ENCODE data around the gene AGPS.

AGPS gene

DNA sequence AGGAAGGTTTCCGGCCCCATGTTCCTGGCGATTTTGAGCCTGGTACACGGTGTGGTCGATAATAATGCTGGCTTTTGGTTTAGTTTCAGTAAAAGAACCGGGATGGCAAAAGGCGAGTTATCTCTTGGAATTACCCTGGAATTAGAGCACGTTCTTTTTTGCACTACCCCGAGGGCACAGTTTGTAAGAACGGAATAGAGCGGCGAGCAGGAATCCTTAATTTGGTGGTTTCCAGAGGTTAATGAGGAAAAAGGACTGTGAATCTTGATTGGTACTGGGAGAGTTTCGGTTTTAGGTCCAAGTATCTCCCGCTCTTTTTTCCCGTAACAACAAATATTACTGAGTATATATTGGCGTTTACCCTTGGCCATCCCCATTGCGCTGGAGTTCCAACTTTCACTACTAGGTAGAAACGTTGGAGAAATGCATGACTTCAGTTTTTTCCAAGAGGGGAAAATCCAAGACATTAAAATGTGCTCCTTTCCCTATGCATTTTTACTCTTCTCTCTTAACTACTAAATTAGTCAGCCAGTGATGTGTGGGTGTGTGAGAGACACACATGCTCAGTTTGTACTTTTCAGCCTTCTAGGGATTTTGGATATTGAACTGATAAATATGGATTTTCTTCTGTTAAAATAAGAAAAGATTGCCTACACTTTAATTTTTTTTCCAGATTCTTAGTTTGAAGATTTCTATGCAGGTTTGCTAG, 160.8 kb downstream of the AGPS start:
- TF ChIP-seq GATA3 (IDR thresholded peaks at IDR 0.05; ENCODE audit: low read depth, low read length) (no peak), GATA2 (IDR thresholded peaks at IDR 0.05; ENCODE audit: low read depth, low read length) (no peak)

- no peak for TF ChIP-seq GATA2 (IDR thresholded peaks at IDR 0.05; ENCODE audit: low read depth, low read length)
- TF ChIP-seq GATA3 (IDR thresholded peaks at IDR 0.05; ENCODE audit: low read depth, low read length), result no peak
Observed at GRCh38 chr2:177554365-177554764, 161.8 kb downstream of the AGPS start.

DNA sequence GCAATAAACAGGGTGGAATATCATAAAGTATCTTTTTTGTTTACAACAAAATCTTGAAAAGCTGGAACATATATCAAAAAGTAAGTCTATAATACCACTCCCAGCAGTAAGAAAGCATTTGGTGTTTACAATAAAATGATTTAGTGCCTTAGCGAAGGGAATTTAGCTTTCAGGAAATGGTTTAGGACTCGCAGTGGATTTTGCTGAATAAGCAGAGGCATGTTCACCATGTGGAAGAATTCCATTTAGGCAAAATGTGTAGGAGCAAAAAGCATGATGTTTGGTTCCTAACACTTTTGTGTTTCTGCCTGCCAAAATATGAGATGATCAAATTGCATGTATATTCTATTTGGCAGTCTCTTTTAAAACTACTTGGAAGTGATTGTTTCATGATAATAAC, 163.6 kb downstream of the AGPS start:
- TF ChIP-seq GATA3 (IDR thresholded peaks at IDR 0.05; ENCODE audit: low read depth, low read length), result no peak
- TF ChIP-seq GATA2 (IDR thresholded peaks at IDR 0.05; ENCODE audit: low read depth, low read length), result no peak

- TF ChIP-seq GATA2 (IDR thresholded peaks at IDR 0.05; ENCODE audit: low read depth, low read length) (no peak), GATA3 (IDR thresholded peaks at IDR 0.05; ENCODE audit: low read depth, low read length) (no peak)
Observed at GRCh38 chr2:177557794-177558193, 165.2 kb downstream of the AGPS start.

DNA sequence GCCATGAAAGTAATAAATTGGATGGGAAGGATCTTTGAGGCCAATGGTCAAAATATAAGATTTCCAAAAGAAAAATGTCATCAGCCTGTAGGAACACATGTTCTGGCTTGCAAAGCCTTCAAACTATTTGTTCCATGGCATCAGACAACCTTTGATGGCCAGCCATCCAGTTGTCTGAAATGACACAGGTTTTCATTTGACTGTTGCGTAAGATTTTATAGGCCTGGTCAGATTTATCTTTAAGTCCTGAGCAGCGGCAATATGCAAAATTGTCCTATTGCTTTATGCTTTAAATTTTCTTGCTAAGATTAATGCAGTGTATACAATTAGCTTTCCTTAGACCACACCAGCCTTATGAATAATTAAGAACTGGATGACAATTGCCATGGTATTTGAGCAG, 167.1 kb downstream of the AGPS start:
- no peak for TF ChIP-seq GATA3 (IDR thresholded peaks at IDR 0.05; ENCODE audit: low read depth, low read length)
- TF ChIP-seq GATA2 (IDR thresholded peaks at IDR 0.05; ENCODE audit: low read depth, low read length), result no peak

- TF ChIP-seq GATA2 (IDR thresholded peaks at IDR 0.05; ENCODE audit: low read depth, low read length) (no peak), GATA3 (IDR thresholded peaks at IDR 0.05; ENCODE audit: low read depth, low read length) (no peak)
Observed at GRCh38 chr2:177568390-177568789, 175.8 kb downstream of the AGPS start.

GRCh38 chr2:177568893-177569292, 176.3 kb downstream of the AGPS start:
- TF ChIP-seq GATA3 (IDR thresholded peaks at IDR 0.05; ENCODE audit: low read depth, low read length) (no peak), GATA2 (IDR thresholded peaks at IDR 0.05; ENCODE audit: low read depth, low read length) (no peak)

- TF ChIP-seq GATA2 (IDR thresholded peaks at IDR 0.05; ENCODE audit: low read depth, low read length), result no peak
- no peak for TF ChIP-seq GATA3 (IDR thresholded peaks at IDR 0.05; ENCODE audit: low read depth, low read length)
Observed at GRCh38 chr2:177572236-177572671, 179.7 kb downstream of the AGPS start.

DNA sequence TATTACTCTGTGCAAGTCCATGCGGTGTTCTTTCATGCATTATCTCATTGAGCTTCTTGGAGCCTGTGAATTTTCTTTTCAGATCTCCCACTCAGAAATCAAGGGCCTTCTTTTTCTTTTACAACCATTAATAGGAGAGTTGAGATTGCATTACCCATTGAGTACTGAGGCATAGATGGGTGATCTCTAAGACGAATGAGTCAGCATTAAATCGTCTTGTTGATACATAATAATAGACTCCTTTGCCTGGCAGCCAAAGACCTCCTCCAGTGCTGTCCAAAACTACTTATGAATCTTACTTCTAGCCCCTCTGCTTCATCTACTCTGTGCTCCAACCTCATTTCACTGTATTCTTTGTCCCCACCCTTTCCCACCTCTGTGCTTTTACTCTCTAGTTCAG, 180.5 kb downstream of the AGPS start:
- TF ChIP-seq GATA3 (IDR thresholded peaks at IDR 0.05; ENCODE audit: low read depth, low read length), result no peak
- no peak for TF ChIP-seq GATA2 (IDR thresholded peaks at IDR 0.05; ENCODE audit: low read depth, low read length)

DNA sequence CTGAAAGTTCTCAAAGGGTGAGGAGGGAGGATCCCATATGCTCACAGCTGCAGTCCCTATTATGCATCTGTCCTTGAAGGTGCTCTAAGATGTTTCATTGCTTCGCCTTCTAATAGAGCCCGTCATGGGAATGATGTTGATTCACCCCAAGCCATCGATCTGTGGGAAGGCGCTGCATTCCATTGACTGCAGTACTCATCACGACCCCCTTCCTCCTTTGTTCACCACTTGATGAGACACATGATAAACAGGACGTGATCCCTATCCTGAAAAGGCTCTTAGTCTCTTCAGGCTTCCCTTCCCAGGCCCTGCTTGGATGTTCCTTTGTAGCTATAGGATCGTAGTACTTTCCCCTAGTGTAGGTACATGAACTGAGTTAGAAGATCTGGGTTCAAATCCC, 181.8 kb downstream of the AGPS start:
- TF ChIP-seq GATA3 (IDR thresholded peaks at IDR 0.05; ENCODE audit: low read depth, low read length) (no peak), GATA2 (IDR thresholded peaks at IDR 0.05; ENCODE audit: low read depth, low read length) (no peak)

GRCh38 chr2:177575358-177575757, 182.8 kb downstream of the AGPS start:
- no peak for TF ChIP-seq GATA3 (IDR thresholded peaks at IDR 0.05; ENCODE audit: low read depth, low read length)
- no peak for TF ChIP-seq GATA2 (IDR thresholded peaks at IDR 0.05; ENCODE audit: low read depth, low read length)

DNA sequence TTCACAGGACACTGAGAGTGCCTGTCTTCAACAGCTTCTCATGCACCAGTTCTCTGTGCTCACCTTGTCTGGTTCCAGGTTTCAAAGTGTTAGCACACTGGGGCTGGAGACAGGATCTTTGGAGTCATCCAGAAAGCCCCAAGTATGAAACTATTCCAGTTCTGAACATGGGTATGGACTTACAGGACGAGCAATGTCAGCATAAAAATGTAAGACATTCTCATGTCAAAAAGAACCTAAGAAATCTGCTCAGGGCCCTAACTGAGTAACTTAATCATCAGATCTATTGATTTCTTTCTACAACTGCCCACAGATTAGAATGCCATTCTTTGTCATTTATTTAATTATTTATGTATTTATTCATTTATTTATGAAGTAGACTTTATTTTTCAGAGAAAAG, 184.5 kb downstream of the AGPS start:
- TF ChIP-seq GATA2 (IDR thresholded peaks at IDR 0.05; ENCODE audit: low read depth, low read length), result no peak
- no peak for TF ChIP-seq GATA3 (IDR thresholded peaks at IDR 0.05; ENCODE audit: low read depth, low read length)

DNA sequence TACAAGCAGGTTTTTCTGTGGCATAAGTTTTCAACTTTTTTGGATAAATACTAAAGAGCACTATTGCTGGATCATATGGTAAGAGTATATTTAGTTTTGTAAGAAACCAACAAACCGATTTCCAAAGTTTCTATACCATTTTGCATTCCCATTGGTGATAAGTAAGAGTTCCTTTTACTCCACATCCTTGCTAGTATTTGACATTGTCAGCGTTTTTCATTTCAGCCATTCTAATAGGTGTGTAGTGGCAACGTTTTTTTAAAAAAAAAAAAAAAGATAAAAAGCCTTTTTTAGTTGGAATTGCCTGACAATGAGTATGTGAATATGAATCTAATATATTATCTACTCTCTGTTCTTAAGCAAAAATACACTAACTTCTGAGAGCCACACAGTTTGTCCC, 185.9 kb downstream of the AGPS start:
- no peak for TF ChIP-seq GATA2 (IDR thresholded peaks at IDR 0.05; ENCODE audit: low read depth, low read length)
- no peak for TF ChIP-seq GATA3 (IDR thresholded peaks at IDR 0.05; ENCODE audit: low read depth, low read length)

GRCh38 chr2:177579486-177580036, 187.0 kb downstream of the AGPS start:
- no peak for TF ChIP-seq GATA3 (IDR thresholded peaks at IDR 0.05; ENCODE audit: low read depth, low read length)
- TF ChIP-seq GATA2 (IDR thresholded peaks at IDR 0.05; ENCODE audit: low read depth, low read length), result no peak

GRCh38 chr2:177582000-177582399, 189.4 kb downstream of the AGPS start:
- TF ChIP-seq GATA2 (IDR thresholded peaks at IDR 0.05; ENCODE audit: low read depth, low read length), result no peak
- no peak for TF ChIP-seq GATA3 (IDR thresholded peaks at IDR 0.05; ENCODE audit: low read depth, low read length)

Measured in SH-SY5Y (cell line).